ENCODE data around the gene TMEM8B. TPM values are rescaled to one million over a fixed set of nuclear protein-coding genes. Genes with fewer than 3 reads are reported as not detected.

Gene TMEM8B
- total and polyA plus RNA-seq, 2 of the 8 experiments (the other 6 are each of a cell fraction or from before 2014, with no cell fraction given): 7.5 to 10.4 TPM

- H3K36me3 ChIP-seq (ENCODE audit: control insufficient read depth in 2 of 4, insufficient read depth in 4 of 4, low read length in 3 of 4): peaks cover 0 to 4% (median 1%) of the 10 kb centered on the region in 4 experiments; a peak in 2 of 8 replicates
- H3K27me3 ChIP-seq (replicated peaks in 1 of 4; ENCODE audit: control insufficient read depth in 3 of 4, extremely low read depth in 1 of 4, insufficient read depth in 3 of 4, low read length in 3 of 4): no peaks in the 10 kb centered on the region
- H4K91ac ChIP-seq (replicated peaks; ENCODE audit: insufficient read length, low read length): no peak overlapping the region
- H3K18ac ChIP-seq (ENCODE audit: extremely low read depth, low read length): no peak overlapping the region
- H2BK15ac ChIP-seq (ENCODE audit: low read length): no peak overlapping the region
- FAIRE-seq (no peak), DNase-seq (ENCODE audit: low read depth in 1 of 2, low spot score in 2 of 2) (peak in 1 of 2 experiments; percentile 17)
- H3K23me2 ChIP-seq (ENCODE audit: low read depth, low read length): no peaks in the 10 kb centered on the region; the same call in 1 of the 2 replicates
- no peak overlapping the region for H3K23ac ChIP-seq (ENCODE audit: insufficient read length)
- no peak overlapping the region for H3K14ac ChIP-seq (ENCODE audit: insufficient read length)
- H2AK5ac ChIP-seq (ENCODE audit: low read depth, low read length): no peak overlapping the region
- H2BK12ac ChIP-seq (ENCODE audit: low read depth, low read length): no peak overlapping the region
- H2BK5ac ChIP-seq (ENCODE audit: low read depth, low read length): no peak overlapping the region
- no peak overlapping the region for H2BK120ac ChIP-seq (replicated peaks; ENCODE audit: low read depth, low read length)
- no peak overlapping the region for H4K5ac ChIP-seq (ENCODE audit: insufficient read length, low read depth, low read length)
- H3K9ac ChIP-seq (replicated peaks in 1 of 4; ENCODE audit: extremely low read depth in 1 of 4, low read depth in 3 of 4, low read length in 3 of 4): no peak overlapping the region
- H3K4me2 ChIP-seq (ENCODE audit: insufficient read depth in 1 of 2, low read depth in 2 of 2, low read length in 2 of 2): no peak overlapping the region
- ChIA-PET POLR2A (ENCODE audit: partially characterized antibody) (interaction anchor here (0.6 to 3.0 kb wide), 5 partner anchors 7 to 1613 kb away, joined by 3 to 14 read pairs (median 4); no protein-coding TSS in a partner anchor), CTCF (ENCODE audit: partially characterized antibody) (interaction anchor here (0.5 to 5.9 kb wide), 10 partner anchors 13 to 478 kb away, joined by 3 to 31 read pairs (median 8); no protein-coding TSS in a partner anchor)
- H3K56ac ChIP-seq (replicated peaks; ENCODE audit: insufficient read length, low read depth, low read length): no peak overlapping the region
- H3K4me3 ChIP-seq (ENCODE audit: extremely low read depth in 1 of 4, insufficient read depth in 2 of 4, low read depth in 3 of 4, low read length in 4 of 4): no peak overlapping the region
- H4K20me1 ChIP-seq (replicated peaks in 1 of 2; ENCODE audit: control insufficient read depth in 1 of 2, insufficient read depth in 2 of 2, low read length in 2 of 2): peaks cover 0 to 2% of the 10 kb centered on the region in 2 experiments
- no peak overlapping the region for H3K27ac ChIP-seq (ENCODE audit: low read depth, low read length)
- no peak overlapping the region for H2AFZ ChIP-seq (ENCODE audit: low read length)
- no peak overlapping the region for H4K8ac ChIP-seq (ENCODE audit: extremely low read depth, insufficient read depth, low read length)
- no peak overlapping the region for H3K4ac ChIP-seq (replicated peaks; ENCODE audit: insufficient read length, low read depth, low read length)
- H2BK20ac ChIP-seq (ENCODE audit: low read length): no peak overlapping the region
- H3K79me1 ChIP-seq (ENCODE audit: low read depth, low read length): no peaks in the 10 kb centered on the region
- 86% methylated on average over 5 of the region's 5 CpGs; no CpG with 5 or more reads in 1 of the 2 experiments for WGBS, 2 experiments (ENCODE audit: extremely low coverage in 1 of 2, insufficient coverage in 1 of 2, insufficient read length in 1 of 2, insufficient replicate concordance in 2 of 2, low coverage in 1 of 2, low lambda C conversion rate in 2 of 2, missing lambda C conversion rate in 1 of 2)
- H3K4me1 ChIP-seq (replicated peaks in 1 of 4; ENCODE audit: control insufficient read depth in 3 of 4, insufficient read depth in 4 of 4, low read length in 3 of 4): no peaks in the 10 kb centered on the region
- no peaks in the 10 kb centered on the region for H3K9me3 ChIP-seq (ENCODE audit: insufficient read depth in 2 of 2, low read depth in 1 of 2, low read length in 1 of 2)
- H3K79me2 ChIP-seq (ENCODE audit: control insufficient read depth in 1 of 2, insufficient read depth in 2 of 2, low read length in 2 of 2): no peaks in the 10 kb centered on the region
- TF ChIP-seq JUND (IDR thresholded peaks at IDR 0.05; ENCODE audit: low read length): no peak
- no peak for TF ChIP-seq EZH2 (IDR thresholded peaks at IDR 0.05; ENCODE audit: low read depth, low read length, severe bottlenecking)
- no peak for TF ChIP-seq SIRT6 (IDR thresholded peaks at IDR 0.05; ENCODE audit: low read length)
- no peak for TF ChIP-seq BCL11A (IDR thresholded peaks at IDR 0.05; ENCODE audit: low read depth in 2 of 2, low read length in 2 of 2)
- no peak for TF ChIP-seq MAX (IDR thresholded peaks at IDR 0.05)
- TF ChIP-seq KDM1A (IDR thresholded peaks at IDR 0.05; ENCODE audit: borderline replicate concordance, low read length): no peak
- no peak for TF ChIP-seq SIN3A (conservative IDR thresholded peaks at IDR 0.05 in 1 of 2, IDR thresholded peaks at IDR 0.05 in 1 of 2; ENCODE audit: low read depth in 1 of 2, low read length in 2 of 2)
- TF ChIP-seq, protein P1, sequence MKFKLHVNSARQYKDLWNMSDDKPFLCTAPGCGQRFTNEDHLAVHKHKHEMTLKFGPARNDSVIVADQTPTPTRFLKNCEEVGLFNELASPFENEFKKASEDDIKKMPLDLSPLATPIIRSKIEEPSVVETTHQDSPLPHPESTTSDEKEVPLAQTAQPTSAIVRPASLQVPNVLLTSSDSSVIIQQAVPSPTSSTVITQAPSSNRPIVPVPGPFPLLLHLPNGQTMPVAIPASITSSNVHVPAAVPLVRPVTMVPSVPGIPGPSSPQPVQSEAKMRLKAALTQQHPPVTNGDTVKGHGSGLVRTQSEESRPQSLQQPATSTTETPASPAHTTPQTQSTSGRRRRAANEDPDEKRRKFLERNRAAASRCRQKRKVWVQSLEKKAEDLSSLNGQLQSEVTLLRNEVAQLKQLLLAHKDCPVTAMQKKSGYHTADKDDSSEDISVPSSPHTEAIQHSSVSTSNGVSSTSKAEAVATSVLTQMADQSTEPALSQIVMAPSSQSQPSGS (IDR thresholded peaks at IDR 0.05; ENCODE audit: low read length): no peak
- no peak for TF ChIP-seq USF2 (IDR thresholded peaks at IDR 0.05; ENCODE audit: low read length)
- TF ChIP-seq YY1 (IDR thresholded peaks at IDR 0.05; ENCODE audit: low read depth, low read length): no peak
- no peak for TF ChIP-seq BACH1 (IDR thresholded peaks at IDR 0.05; ENCODE audit: low read length)
Measured at GRCh38 chr9:35856882-35857281, 27.9 kb downstream of the TMEM8B start.
